ENCODE results near the gene FRMD5. TPM values are rescaled to one million over a fixed set of nuclear protein-coding genes. Genes with fewer than 3 reads are reported as not detected.

FRMD5 gene
- total RNA-seq, 1 donor from 2014 or later = 1.2 TPM

DNA sequence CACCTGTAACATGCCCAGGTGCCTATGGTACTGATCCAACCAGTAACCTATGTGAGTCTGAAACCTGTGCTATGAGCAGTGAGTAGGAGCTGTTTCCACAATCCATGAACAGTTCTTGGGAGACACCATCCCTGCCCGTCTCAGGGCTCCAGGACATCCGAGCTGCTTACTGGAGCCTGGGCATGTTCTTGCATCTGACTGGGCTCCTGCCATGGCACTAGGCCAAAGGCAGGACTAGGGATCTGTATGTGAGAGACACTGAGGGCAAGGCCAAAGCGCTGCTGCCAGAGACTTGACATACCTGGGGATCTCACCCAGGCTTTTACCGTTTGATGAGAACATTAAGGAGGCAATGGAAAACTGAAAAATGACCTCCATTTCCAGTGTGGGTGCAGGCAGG, 308.5 kb downstream of the FRMD5 start:
- no peak overlapping the region for H3K27ac ChIP-seq
- intact Hi-C loops (cut with DNase I) = no loop called here
- H3K9me3 ChIP-seq = no peaks in the 10 kb centered on the region
- no peak overlapping the region for H3K4me3 ChIP-seq
- no peaks in the 10 kb centered on the region for H3K4me1 ChIP-seq
- no peak for ATAC-seq
- TF ChIP-seq, protein P1, sequence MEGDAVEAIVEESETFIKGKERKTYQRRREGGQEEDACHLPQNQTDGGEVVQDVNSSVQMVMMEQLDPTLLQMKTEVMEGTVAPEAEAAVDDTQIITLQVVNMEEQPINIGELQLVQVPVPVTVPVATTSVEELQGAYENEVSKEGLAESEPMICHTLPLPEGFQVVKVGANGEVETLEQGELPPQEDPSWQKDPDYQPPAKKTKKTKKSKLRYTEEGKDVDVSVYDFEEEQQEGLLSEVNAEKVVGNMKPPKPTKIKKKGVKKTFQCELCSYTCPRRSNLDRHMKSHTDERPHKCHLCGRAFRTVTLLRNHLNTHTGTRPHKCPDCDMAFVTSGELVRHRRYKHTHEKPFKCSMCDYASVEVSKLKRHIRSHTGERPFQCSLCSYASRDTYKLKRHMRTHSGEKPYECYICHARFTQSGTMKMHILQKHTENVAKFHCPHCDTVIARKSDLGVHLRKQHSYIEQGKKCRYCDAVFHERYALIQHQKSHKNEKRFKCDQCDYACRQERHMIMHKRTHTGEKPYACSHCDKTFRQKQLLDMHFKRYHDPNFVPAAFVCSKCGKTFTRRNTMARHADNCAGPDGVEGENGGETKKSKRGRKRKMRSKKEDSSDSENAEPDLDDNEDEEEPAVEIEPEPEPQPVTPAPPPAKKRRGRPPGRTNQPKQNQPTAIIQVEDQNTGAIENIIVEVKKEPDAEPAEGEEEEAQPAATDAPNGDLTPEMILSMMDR (IDR thresholded peaks at IDR 0.05) = no peak
- H3K27me3 ChIP-seq = no peaks in the 10 kb centered on the region
- DNase-seq = no peak
- no peaks in the 10 kb centered on the region for H3K36me3 ChIP-seq

DNA sequence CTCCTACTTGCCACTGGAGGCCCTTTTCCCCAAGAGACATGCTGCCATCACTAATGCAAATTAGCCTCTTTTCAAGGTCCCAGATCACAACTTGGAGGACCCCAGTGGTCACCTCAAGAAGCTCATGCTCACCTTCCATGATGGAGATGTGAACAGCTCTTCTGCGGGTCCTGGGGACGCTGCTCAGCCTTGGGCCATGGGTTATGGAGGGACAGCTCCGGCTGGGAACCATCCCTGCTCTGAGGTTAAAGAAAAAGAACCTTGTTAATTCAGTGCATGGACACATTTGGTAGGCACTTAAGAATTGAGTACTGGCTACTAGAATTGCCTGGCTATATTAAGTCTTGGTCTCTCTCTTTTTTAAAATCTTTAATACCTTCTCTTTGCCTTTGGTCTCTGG, 311.5 kb downstream of the FRMD5 start:
- H3K4me3 ChIP-seq = no peak overlapping the region
- TF ChIP-seq, protein P1 (IDR thresholded peaks at IDR 0.05) = no peak
- intact Hi-C loops (cut with DNase I) = no loop called here
- H3K27me3 ChIP-seq = no peaks in the 10 kb centered on the region
- DNase-seq = no peak
- H3K4me1 ChIP-seq = no peaks in the 10 kb centered on the region
- H3K9me3 ChIP-seq = no peaks in the 10 kb centered on the region
- ATAC-seq = no peak
- H3K27ac ChIP-seq = no peak overlapping the region
- no peaks in the 10 kb centered on the region for H3K36me3 ChIP-seq

DNA sequence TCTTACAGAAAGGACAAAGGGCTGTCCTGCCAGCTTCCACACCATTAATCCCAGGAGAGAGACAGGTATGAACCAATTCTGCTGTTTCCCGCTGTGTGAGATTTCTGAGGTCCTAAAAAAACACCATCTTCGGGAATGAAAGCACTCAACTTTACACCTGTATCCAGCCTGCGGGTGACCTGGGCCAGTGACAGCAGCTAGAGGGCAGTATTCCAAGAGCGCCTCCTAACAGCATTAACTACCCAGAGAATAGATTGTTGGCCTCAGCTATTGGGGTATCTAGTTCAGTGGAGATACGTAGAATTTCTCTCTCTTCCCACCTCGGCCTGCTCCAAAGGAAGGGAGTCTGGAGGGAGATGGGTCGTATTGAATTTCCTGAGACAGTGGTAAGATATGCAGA, 313.1 kb downstream of the FRMD5 start:
- DNase-seq (no peak), ATAC-seq (no peak)
- no peaks in the 10 kb centered on the region for H3K27me3 ChIP-seq
- TF ChIP-seq, protein P1 (IDR thresholded peaks at IDR 0.05) = peak; percentile 29
- intact Hi-C loops (cut with DNase I) = no loop called here
- no peaks in the 10 kb centered on the region for H3K36me3 ChIP-seq
- no peaks in the 10 kb centered on the region for H3K9me3 ChIP-seq
- no peaks in the 10 kb centered on the region for H3K4me1 ChIP-seq
- no peak overlapping the region for H3K27ac ChIP-seq
- no peak overlapping the region for H3K4me3 ChIP-seq

DNA sequence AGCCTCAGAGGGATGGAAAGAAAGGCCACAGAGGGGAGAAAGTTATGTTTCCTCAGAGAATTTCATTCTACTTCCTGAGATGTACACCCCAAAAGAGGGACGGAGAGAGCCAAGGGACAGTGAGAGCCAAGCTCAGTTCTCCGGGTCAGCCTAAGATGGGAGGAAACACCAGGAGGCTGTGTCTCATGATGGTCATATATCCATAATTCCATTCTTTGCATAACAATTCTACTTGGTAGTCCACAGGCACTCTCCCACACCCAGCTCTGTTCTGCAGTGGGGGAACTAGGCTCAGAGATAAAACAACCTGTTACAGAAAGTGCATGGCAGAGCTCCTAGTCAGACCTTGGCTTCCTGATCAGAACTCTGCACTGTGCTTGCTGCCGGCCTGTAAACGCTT, 313.8 kb downstream of the FRMD5 start:
- intact Hi-C loops (cut with DNase I) = no loop called here
- Histone ChIP-seq H3K27ac (no peak overlapping the region), H3K27me3 (no peaks in the 10 kb centered on the region), H3K4me3 (no peak overlapping the region), H3K9me3 (no peaks in the 10 kb centered on the region), H3K36me3 (no peaks in the 10 kb centered on the region), H3K4me1 (no peaks in the 10 kb centered on the region)
- DNase-seq = no peak
- no peak for ATAC-seq
- TF ChIP-seq, protein P1 (IDR thresholded peaks at IDR 0.05) = no peak

DNA sequence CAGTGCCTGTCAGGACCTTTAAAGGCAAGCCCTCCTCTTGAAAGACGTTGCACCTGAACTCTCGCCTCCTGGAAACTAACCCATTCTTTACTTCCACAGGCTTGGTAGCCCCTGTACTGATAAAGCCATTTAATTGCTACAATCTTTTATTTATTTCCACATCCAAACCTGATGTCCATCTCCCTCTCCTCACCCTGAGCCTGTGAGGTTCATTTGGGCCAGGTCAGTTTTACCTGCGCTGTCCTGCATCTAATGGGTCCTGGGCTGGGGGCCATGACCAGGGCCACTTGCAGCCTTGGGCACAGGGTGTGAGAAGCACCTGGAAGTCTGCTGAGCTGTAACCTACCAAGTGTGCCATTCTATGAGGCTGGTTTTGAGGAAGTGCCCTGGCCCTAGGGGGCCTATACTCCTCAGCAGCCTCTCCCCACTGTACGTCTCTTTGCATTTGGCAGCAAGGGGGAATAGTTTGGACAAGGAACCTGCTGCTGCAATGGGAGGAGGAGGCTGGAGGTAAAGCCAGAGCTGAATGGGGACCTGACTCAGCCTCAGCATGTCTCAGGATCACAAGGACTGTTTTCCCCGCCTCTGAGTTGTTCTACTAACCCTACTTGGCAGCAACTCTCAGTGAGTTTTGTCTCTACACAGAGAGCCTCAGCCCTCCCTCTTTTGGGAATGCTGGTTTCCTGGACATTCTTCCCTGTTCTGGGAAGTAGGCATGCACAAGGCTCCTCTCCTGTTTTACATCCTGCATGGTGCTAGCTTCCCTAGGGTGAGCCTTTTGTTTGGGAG, 314.5 kb downstream of the FRMD5 start:
- H3K27ac ChIP-seq = no peak overlapping the region
- TF ChIP-seq, protein P1 (IDR thresholded peaks at IDR 0.05) = no peak
- no peaks in the 10 kb centered on the region for H3K9me3 ChIP-seq
- no peak overlapping the region for H3K4me3 ChIP-seq
- intact Hi-C loops (cut with DNase I) = no loop called here
- no peaks in the 10 kb centered on the region for H3K4me1 ChIP-seq
- no peak for ATAC-seq
- DNase-seq = no peak
- H3K36me3 ChIP-seq = no peaks in the 10 kb centered on the region
- no peaks in the 10 kb centered on the region for H3K27me3 ChIP-seq

Measured in upper lobe of right lung (tissue), 1 donor.